Endothelial cell of umbilical vein (primary cell): ENCODE measurements around the gene YARS1.

Experiments
- CTCF ChIP-seq, 2 donors: IDR thresholded peaks; 1 replicate in 1 of 2; 2 replicates in 1 of 2; pipeline ENCODE4 v1.5.1; 2011; ENCODE audit warnings: low read length in 2 of 2, mild to moderate bottlenecking in 2 of 2, moderate library complexity in 2 of 2, control low read depth in 1 of 2, inconsistent platforms in 1 of 2, low read depth in 1 of 2; ENCODE audit not compliant: insufficient read depth in 1 of 2; ENCODE audit errors: extremely low read depth in 1 of 2
- EZH2 ChIP-seq: IDR thresholded peaks from 2 replicates; pipeline ENCODE4 v1.6.1; 2012; ENCODE audit warnings: borderline replicate concordance, low read depth, mild to moderate bottlenecking, moderate library complexity, low read length, inconsistent platforms; ENCODE audit not compliant: severe bottlenecking
- FOS ChIP-seq: IDR thresholded peaks from 2 replicates; pipeline ENCODE4 v1.6.1; 2011; ENCODE audit warnings: mild to moderate bottlenecking, low read length, moderate library complexity, borderline replicate concordance; ENCODE audit not compliant: insufficient read depth
- JUN ChIP-seq: IDR thresholded peaks from 2 replicates; pipeline ENCODE4 v1.6.1; 2011; ENCODE audit warnings: borderline replicate concordance, low read depth; ENCODE audit not compliant: insufficient read length, insufficient read depth
- MAX ChIP-seq: IDR thresholded peaks from 2 replicates; pipeline ENCODE4 v1.6.1; 2011; ENCODE audit not compliant: insufficient read depth, insufficient read length
- MYC ChIP-seq: IDR thresholded peaks from one replicate; pipeline ENCODE4 v1.6.1; 2011; ENCODE audit warnings: mild to moderate bottlenecking, low read depth, low read length
- POLR2A ChIP-seq: IDR thresholded peaks from 2 replicates; pipeline ENCODE4 v1.6.1; 2012; ENCODE audit warnings: low read depth, mild to moderate bottlenecking, control low read depth, low read length
- POLR2AphosphoS5 ChIP-seq: IDR thresholded peaks from 2 replicates; pipeline ENCODE4 v1.6.1; 2012; ENCODE audit warnings: low read depth, mild to moderate bottlenecking, control low read depth, low read length, moderate library complexity; ENCODE audit not compliant: insufficient read depth

GRCh38 chr1:32759997-32760623 is 57.0 kb downstream of the YARS1 start:
- no peak for TF ChIP-seq CTCF (IDR thresholded peaks at IDR 0.05; ENCODE audit: extremely low read depth in 1 of 2, insufficient read depth in 1 of 2, low read depth in 1 of 2, low read length in 2 of 2)
- TF ChIP-seq EZH2, result no peak
- no peak for TF ChIP-seq POLR2AphosphoS5
- TF ChIP-seq JUN, result no peak
- TF ChIP-seq POLR2A, result no peak
- no peak for TF ChIP-seq FOS
- no peak for TF ChIP-seq MYC
- no peak for TF ChIP-seq MAX
